Progenitor cell of endocrine pancreas (in vitro differentiated cells): ENCODE results near the gene AIG1. TPM values are rescaled to one million over a fixed set of nuclear protein-coding genes. Genes with fewer than 3 reads are reported as not detected.

Source experiments
- DNase-seq: peaks from one replicate; pipeline ENCODE4 v3.0.0; 2021; ENCODE audit warnings: low spot score; ENCODE audit not compliant: unreplicated experiment
- H3K27ac Mint-ChIP-seq: 2 replicates; pipeline ENCODE4 v1.8.0; 2021; ENCODE audit warnings: mild to moderate bottlenecking, moderate library complexity, mixed read lengths
- H3K27me3 Mint-ChIP-seq: 2 replicates; pipeline ENCODE4 v1.8.0; 2021; ENCODE audit warnings: mixed read lengths
- H3K36me3 Mint-ChIP-seq: 2 replicates; pipeline ENCODE4 v1.8.0; 2022; ENCODE audit warnings: mixed read lengths; ENCODE audit not compliant: insufficient read depth
- H3K4me1 Mint-ChIP-seq: 2 replicates; pipeline ENCODE4 v1.8.0; 2021; ENCODE audit warnings: low read depth, mixed read lengths
- H3K4me3 Mint-ChIP-seq: 2 replicates; pipeline ENCODE4 v1.8.0; 2021; ENCODE audit warnings: low read depth, mild to moderate bottlenecking, moderate library complexity, mixed read lengths
- H3K9me3 Mint-ChIP-seq: 2 replicates; pipeline ENCODE4 v1.8.0; 2021; ENCODE audit warnings: low read depth, mixed read lengths
- total RNA-seq: library from RNA; stranded (reverse); gene quantifications from 2 replicates; pipeline ENCODE4 v1.2.1, GENCODE V29; 2021
- TF ChIP-seq, protein P1 (sequence below): fragments of 200-600 bp; sonication (generic); IDR thresholded peaks from one replicate; pipeline ENCODE4 v1.5.0; 2021; ENCODE audit warnings: antibody characterized with exemption, mild to moderate bottlenecking; ENCODE audit not compliant: unreplicated experiment

Gene AIG1
- total RNA-seq, 1 donor from 2014 or later = 40.0 TPM

- Mint-ChIP-seq H3K36me3 (peaks cover 32% of the 10 kb centered on the region), H3K27ac (no peak overlapping the region), H3K27me3 (no peaks in the 10 kb centered on the region), H3K4me3 (no peak overlapping the region), H3K9me3 (peaks cover 28% of the 10 kb centered on the region), H3K4me1 (no peaks in the 10 kb centered on the region)
- TF ChIP-seq, protein P1, sequence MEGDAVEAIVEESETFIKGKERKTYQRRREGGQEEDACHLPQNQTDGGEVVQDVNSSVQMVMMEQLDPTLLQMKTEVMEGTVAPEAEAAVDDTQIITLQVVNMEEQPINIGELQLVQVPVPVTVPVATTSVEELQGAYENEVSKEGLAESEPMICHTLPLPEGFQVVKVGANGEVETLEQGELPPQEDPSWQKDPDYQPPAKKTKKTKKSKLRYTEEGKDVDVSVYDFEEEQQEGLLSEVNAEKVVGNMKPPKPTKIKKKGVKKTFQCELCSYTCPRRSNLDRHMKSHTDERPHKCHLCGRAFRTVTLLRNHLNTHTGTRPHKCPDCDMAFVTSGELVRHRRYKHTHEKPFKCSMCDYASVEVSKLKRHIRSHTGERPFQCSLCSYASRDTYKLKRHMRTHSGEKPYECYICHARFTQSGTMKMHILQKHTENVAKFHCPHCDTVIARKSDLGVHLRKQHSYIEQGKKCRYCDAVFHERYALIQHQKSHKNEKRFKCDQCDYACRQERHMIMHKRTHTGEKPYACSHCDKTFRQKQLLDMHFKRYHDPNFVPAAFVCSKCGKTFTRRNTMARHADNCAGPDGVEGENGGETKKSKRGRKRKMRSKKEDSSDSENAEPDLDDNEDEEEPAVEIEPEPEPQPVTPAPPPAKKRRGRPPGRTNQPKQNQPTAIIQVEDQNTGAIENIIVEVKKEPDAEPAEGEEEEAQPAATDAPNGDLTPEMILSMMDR = no peak
- no peak for DNase-seq
These were observed 117.0 kb downstream of the AIG1 start for GRCh38 chr6:143177706-143178105.

DNA sequence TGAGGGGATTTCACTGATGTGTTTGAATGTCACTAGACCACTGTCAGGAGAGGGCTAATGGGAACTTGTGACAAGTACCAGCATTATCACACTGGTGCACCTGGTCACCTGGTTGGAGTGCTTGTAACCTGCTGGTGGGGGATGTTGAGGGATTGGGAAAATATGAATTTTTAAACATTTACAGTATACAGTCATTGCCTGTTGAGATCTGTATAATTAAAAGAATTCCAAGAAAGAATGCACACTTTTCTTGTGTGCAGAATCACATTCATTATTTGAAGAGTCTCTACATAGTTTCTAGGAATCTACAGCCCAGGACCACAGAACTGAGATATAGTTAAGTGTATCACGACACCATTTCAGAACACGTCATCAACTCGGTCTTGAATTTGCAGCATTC lies 118.4 kb downstream of the AIG1 start:
- no peak for DNase-seq
- TF ChIP-seq, protein P1 = no peak
- no peak overlapping the region for H3K4me3 Mint-ChIP-seq
- peaks cover 22% of the 10 kb centered on the region for H3K36me3 Mint-ChIP-seq
- no peaks in the 10 kb centered on the region for H3K27me3 Mint-ChIP-seq
- H3K4me1 Mint-ChIP-seq = no peaks in the 10 kb centered on the region
- H3K27ac Mint-ChIP-seq = no peak overlapping the region
- H3K9me3 Mint-ChIP-seq = peaks cover 17% of the 10 kb centered on the region

DNA sequence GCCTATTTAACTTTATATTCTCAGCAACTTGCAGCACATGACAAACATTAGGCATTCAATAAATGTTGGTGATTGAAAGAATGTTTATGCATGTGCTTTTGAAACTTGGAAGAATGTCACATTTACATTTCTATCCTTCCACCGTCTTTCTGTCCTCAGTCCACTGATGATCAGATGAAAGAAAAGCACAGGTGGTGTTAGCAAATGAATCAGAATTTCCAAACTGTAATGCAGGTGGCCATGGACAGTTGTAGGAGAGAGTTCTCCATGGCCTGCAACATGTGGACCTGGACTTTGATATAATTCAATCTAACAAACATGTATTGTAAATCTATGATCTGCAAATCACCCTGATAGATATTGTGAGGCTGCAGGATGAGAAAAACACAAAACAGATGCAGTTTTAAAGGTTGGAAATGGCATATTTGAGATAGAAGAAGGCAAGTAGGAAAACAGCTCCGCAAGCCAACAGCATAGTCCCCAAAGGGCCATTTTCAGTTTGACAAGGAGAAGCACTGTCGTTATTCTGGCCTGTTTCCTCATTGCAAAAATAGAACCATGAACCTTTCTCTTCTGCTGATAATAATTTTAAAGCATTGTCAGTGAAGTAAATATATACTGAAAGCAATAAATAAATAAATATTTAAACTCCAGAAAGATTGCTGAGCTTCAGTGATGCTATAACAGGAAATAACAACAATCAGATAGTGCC lies 119.4 kb downstream of the AIG1 start:
- no peak overlapping the region for H3K4me3 Mint-ChIP-seq

DNA sequence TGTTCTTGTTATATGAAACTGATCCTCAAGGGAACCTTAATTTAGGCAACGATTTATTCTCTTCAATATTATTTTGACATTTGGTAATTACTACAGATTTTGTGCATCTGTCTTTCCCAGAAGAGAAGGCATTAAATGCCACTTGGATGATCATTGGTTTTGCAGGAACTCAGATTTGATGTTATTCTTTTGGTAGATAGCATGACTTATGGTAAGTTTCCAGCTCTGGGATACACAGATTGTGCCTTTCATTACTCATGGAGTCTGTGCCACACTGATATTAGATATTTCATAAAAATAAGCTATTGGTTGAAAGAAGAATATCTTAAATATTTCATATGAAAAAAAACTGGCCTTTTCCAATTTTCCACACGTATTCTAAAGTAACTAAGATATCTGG lies 120.1 kb downstream of the AIG1 start:
- H3K4me3 Mint-ChIP-seq = no peak overlapping the region
- H3K27me3 Mint-ChIP-seq = no peaks in the 10 kb centered on the region
- peaks cover 15% of the 10 kb centered on the region for H3K36me3 Mint-ChIP-seq
- no peak overlapping the region for H3K27ac Mint-ChIP-seq
- no peaks in the 10 kb centered on the region for H3K4me1 Mint-ChIP-seq
- DNase-seq = no peak
- TF ChIP-seq, protein P1 = no peak
- peaks cover 4% of the 10 kb centered on the region for H3K9me3 Mint-ChIP-seq

More for the DNA sequence above, 119.4 kb downstream of the AIG1 start:
- H3K9me3 Mint-ChIP-seq = peaks cover 11% of the 10 kb centered on the region
- H3K36me3 Mint-ChIP-seq = peaks cover 19% of the 10 kb centered on the region
- H3K4me1 Mint-ChIP-seq = no peaks in the 10 kb centered on the region
- DNase-seq = no peak
- H3K27me3 Mint-ChIP-seq = no peaks in the 10 kb centered on the region
- no peak overlapping the region for H3K27ac Mint-ChIP-seq
- TF ChIP-seq, protein P1 = no peak

GRCh38 chr6:143183666-143184065 lies 123.0 kb downstream of the AIG1 start:
- H3K4me3 Mint-ChIP-seq = no peak overlapping the region
- H3K4me1 Mint-ChIP-seq = no peaks in the 10 kb centered on the region
- no peak overlapping the region for H3K27ac Mint-ChIP-seq
- no peaks in the 10 kb centered on the region for H3K9me3 Mint-ChIP-seq
- peaks cover 7% of the 10 kb centered on the region for H3K36me3 Mint-ChIP-seq
- no peaks in the 10 kb centered on the region for H3K27me3 Mint-ChIP-seq
- TF ChIP-seq, protein P1 = no peak
- DNase-seq = no peak
